GM18499 (cell line): ENCODE results near the gene ASPHD1.
"Not testable (repeated sequence)": the region's sequence is repeated elsewhere in the genome, so short reads cannot be mapped to it uniquely, and the experiment has no call there.

ENCODE experiments used
- ATAC-seq: cut with Tn5 transposase; IDR thresholded peaks from one replicate; pipeline ENCODE4 v1.9.1; 2021; ENCODE audit warnings: moderate number of reproducible peaks; ENCODE audit not compliant: insufficient read depth, unreplicated experiment

The ASPHD1 gene

GRCh38 chr16:29905668-29906067, 5.4 kb downstream of the ASPHD1 start:
- ATAC-seq: no peak

- no peak for ATAC-seq
Observed at GRCh38 chr16:29906520-29907244, 6.4 kb downstream of the ASPHD1 start.

- ATAC-seq: no peak
Observed at GRCh38 chr16:29907973-29908372, 7.7 kb downstream of the ASPHD1 start.

- no peak for ATAC-seq
Observed at GRCh38 chr16:29908719-29909220, 8.5 kb downstream of the ASPHD1 start.

- no peak for ATAC-seq
Observed at GRCh38 chr16:29909391-29909790, 9.1 kb downstream of the ASPHD1 start.

- not testable (repeated sequence) for ATAC-seq
Observed at GRCh38 chr16:29909851-29910250, 9.6 kb downstream of the ASPHD1 start.

- no peak for ATAC-seq
Observed at GRCh38 chr16:29910819-29911675, 10.8 kb downstream of the ASPHD1 start.

GRCh38 chr16:29911676-29912010, 11.4 kb downstream of the ASPHD1 start:
- no peak for ATAC-seq

GRCh38 chr16:29912087-29912486, 11.8 kb downstream of the ASPHD1 start:
- no peak for ATAC-seq

GRCh38 chr16:29913514-29913913, 13.2 kb downstream of the ASPHD1 start:
- ATAC-seq: no peak

- ATAC-seq: no peak
Observed at GRCh38 chr16:29915590-29916247, 15.4 kb downstream of the ASPHD1 start.

- no peak for ATAC-seq
Observed at GRCh38 chr16:29916979-29917378, 16.7 kb downstream of the ASPHD1 start.

GRCh38 chr16:29920288-29921033, 20.2 kb downstream of the ASPHD1 start:
- ATAC-seq: no peak

- ATAC-seq: no peak
Observed at GRCh38 chr16:29921034-29921385, 20.7 kb downstream of the ASPHD1 start.

GRCh38 chr16:29922326-29922725, 22.0 kb downstream of the ASPHD1 start:
- no peak for ATAC-seq

- no peak for ATAC-seq
Observed at GRCh38 chr16:29922986-29923501, 22.8 kb downstream of the ASPHD1 start.

GRCh38 chr16:29925105-29925756, 24.9 kb downstream of the ASPHD1 start:
- no peak for ATAC-seq

GRCh38 chr16:29925781-29926710, 25.8 kb downstream of the ASPHD1 start, which contains the start of gene KCTD13:
Gene KCTD13 (minus strand): TSS chr16:29926226. CDS start chr16:29926033, 193 bp downstream.
- ATAC-seq: peak; percentile 54

- ATAC-seq: no peak
Observed at GRCh38 chr16:29926711-29927052, 26.4 kb downstream of the ASPHD1 start.
